ENCODE measurements around the gene HYKK. TPM values are rescaled to one million over a fixed set of nuclear protein-coding genes. Genes with fewer than 3 reads are reported as not detected.

HYKK gene, protein sequence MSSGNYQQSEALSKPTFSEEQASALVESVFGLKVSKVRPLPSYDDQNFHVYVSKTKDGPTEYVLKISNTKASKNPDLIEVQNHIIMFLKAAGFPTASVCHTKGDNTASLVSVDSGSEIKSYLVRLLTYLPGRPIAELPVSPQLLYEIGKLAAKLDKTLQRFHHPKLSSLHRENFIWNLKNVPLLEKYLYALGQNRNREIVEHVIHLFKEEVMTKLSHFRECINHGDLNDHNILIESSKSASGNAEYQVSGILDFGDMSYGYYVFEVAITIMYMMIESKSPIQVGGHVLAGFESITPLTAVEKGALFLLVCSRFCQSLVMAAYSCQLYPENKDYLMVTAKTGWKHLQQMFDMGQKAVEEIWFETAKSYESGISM
- total RNA-seq = 2.7 and 4.9 TPM in 2 replicates

GRCh38 chr15:78506971-78507830 is at the start of gene HYKK:
Gene HYKK (plus strand): TSS chr15:78507577. CDS start chr15:78513089, 5,512 bp downstream.

DNA sequence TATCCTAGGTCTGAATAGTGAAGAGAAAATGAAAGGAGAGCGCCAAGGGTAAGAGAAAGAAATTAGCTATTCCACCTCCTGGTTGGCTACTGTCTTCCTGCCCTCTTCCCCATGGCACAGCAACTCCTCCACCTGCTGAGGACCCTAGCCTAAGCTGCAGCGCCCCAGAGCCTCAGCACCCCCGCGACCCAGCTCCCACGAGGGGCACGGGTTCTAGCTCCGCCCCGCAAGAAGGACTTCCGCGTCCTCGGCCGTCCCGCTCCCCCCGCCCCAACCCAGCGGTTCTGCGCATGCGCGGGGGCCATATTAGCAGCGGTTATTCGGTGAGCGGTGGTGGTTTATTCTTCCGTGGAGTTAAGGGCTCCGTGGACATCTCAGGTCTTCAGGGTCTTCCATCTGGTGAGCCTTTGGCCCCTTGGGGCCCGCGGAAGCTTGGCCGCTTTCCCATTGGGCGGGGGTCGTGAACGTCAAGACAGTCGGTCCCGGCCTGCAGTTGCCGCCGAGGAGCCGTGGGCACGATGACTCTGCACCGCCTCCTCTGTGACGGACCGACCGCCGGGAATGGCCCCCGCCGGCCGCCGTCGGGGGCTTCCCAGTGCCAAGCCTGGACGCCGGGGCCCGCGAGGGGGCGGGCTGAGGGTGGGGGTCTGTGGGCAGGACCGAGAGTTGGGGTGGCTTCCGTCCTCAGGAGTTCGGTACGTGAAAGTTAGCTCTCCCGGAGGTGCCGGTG is 32.9 kb downstream of the HYKK start, which contains the start of gene PSMA4:
Gene PSMA4, plus strand, starts transcription at position 304 of the 730 bp plus-strand sequence. CDS start 1,484 bp downstream, outside the sequence.

GRCh38 chr15:78565097-78565950 is 57.9 kb downstream of the HYKK start, which contains the start of gene CHRNA5:
Gene CHRNA5 (plus strand): TSS chr15:78565520. CDS start chr15:78565720, 200 bp downstream.

Other genes starting within 250 kb of the HYKK start
- gene DNAJA4, start 243.0 kb upstream of the HYKK start, total RNA-seq = 5.4 and 5.9 TPM in 2 replicates
- gene SKIC8, start 208.0 kb upstream of the HYKK start, total RNA-seq = 78.7 and 96.1 TPM in 2 replicates
- not detected in 2 replicates for gene CRABP1, start 167.2 kb upstream of the HYKK start, total RNA-seq
- 23.4 and 25.9 TPM in 2 replicates for gene IREB2, start 69.4 kb upstream of the HYKK start, total RNA-seq
- 221 and 428 TPM in 2 replicates for gene PSMA4, start 32.9 kb downstream of the HYKK start, total RNA-seq
- 1.6 and 5.1 TPM in 2 replicates for gene CHRNA5, start 57.9 kb downstream of the HYKK start, total RNA-seq
- not detected in 2 replicates for gene CHRNA3, start 113.4 kb downstream of the HYKK start, total RNA-seq
- gene CHRNB4, start 133.6 kb downstream of the HYKK start, total RNA-seq = not detected in 2 replicates

Measured in uterine smooth muscle cell (primary cell).